ENCODE measurements around the gene SDK2.

SDK2 gene

GRCh38 chr17:73614256-73614655 is 30.0 kb downstream of the SDK2 start:
- CTCF ChIA-PET: no interaction called here
- TF ChIP-seq FOXM1 (IDR thresholded peaks at IDR 0.05; ENCODE audit: borderline replicate concordance): no peak
- TF ChIP-seq FOXA1 (IDR thresholded peaks at IDR 0.05): no peak
- TF ChIP-seq SP1 (IDR thresholded peaks at IDR 0.05): no peak
- no peak for TF ChIP-seq PKNOX1 (IDR thresholded peaks at IDR 0.05)
- no peak for TF ChIP-seq L3MBTL2 (conservative IDR thresholded peaks at IDR 0.05)
- TF ChIP-seq SUZ12 (IDR thresholded peaks at IDR 0.05): no peak
- no peak for TF ChIP-seq LEF1 (IDR thresholded peaks at IDR 0.05; ENCODE audit: borderline replicate concordance)
- TF ChIP-seq ZNF384 (IDR thresholded peaks at IDR 0.05): no peak
- no peak for TF ChIP-seq ARNT (IDR thresholded peaks at IDR 0.05)
- no peak for TF ChIP-seq HDGF (IDR thresholded peaks at IDR 0.05; ENCODE audit: borderline replicate concordance)
- TF ChIP-seq NFRKB (IDR thresholded peaks at IDR 0.05): no peak
- TF ChIP-seq FOXK2 (IDR thresholded peaks at IDR 0.05): no peak
- no peak for TF ChIP-seq CTBP1 (IDR thresholded peaks at IDR 0.05; ENCODE audit: borderline replicate concordance)
- TF ChIP-seq TARDBP (IDR thresholded peaks at IDR 0.05): no peak
- TF ChIP-seq BHLHE40 (IDR thresholded peaks at IDR 0.05; ENCODE audit: borderline replicate concordance): no peak
- TF ChIP-seq ELF4 (IDR thresholded peaks at IDR 0.05): no peak
- POLR2A ChIA-PET: no interaction called here
- DNase-seq (ENCODE audit: extremely low spot score): no peak

DNA sequence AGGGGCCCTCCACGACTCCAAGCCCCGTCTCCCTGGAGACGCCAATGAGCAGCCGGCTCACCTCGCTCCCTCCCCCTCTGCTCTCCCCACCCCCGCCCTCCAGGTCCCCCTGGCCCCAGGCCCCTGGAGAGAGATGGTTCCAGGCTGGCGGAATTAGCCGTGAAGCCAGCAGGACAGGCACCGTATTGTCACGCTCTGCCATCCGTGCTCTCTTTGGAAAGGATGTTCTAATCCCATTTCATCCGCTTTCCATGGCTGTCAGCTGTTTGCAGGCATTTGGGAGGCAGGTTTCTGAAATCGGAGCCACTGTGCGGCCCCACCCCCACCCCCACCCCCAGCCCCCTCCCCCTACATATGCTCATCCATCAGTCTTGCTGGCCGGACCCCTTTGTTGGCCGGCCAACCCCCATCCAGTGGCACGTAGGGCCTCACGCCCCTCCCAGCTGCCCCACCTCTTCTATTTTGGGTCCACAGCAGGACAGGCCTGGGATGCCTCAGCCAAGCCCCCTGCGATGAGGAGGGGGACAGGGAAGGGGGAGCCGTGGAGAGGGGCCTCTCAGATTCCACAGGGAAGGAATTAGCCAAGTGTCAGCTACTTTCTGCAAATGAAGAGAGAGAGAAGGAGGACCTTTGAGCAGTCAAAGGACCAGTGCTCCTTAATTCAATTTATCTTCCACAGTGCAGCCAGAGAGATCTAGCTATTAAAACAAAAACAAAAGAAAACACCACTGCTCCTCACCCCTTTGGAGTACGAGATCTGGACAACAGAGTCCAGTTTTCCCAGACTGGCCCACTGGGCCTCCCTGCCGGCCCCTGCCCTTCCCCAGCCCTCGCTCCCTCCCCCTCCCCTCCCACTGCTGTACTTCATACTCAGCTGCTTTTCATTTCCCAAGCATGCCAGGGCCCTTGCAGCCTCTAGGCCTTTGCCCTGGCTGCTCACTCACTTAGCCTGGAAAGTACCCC is 30.7 kb downstream of the SDK2 start:
- DNase-seq (ENCODE audit: extremely low spot score): no peak
- ChIA-PET POLR2A (no interaction called here), CTCF (interaction anchor here (0.6 kb wide), 1 partner anchor 146 kb away, joined by 3 read pairs; no protein-coding TSS in a partner anchor)
- no peak for TF ChIP-seq ARNT (IDR thresholded peaks at IDR 0.05)
- no peak for TF ChIP-seq FOXM1 (IDR thresholded peaks at IDR 0.05; ENCODE audit: borderline replicate concordance)
- TF ChIP-seq SP1 (IDR thresholded peaks at IDR 0.05): no peak
- TF ChIP-seq TARDBP (IDR thresholded peaks at IDR 0.05): no peak
- no peak for TF ChIP-seq LEF1 (IDR thresholded peaks at IDR 0.05; ENCODE audit: borderline replicate concordance)
- no peak for TF ChIP-seq HDGF (IDR thresholded peaks at IDR 0.05; ENCODE audit: borderline replicate concordance)
- no peak for TF ChIP-seq FOXA1 (IDR thresholded peaks at IDR 0.05)
- TF ChIP-seq ZNF384 (IDR thresholded peaks at IDR 0.05): no peak
- TF ChIP-seq PKNOX1 (IDR thresholded peaks at IDR 0.05): no peak
- TF ChIP-seq FOXK2 (IDR thresholded peaks at IDR 0.05): no peak

- TF ChIP-seq SUZ12 (IDR thresholded peaks at IDR 0.05): no peak
- TF ChIP-seq SP1 (IDR thresholded peaks at IDR 0.05): no peak
- no peak for TF ChIP-seq ZNF384 (IDR thresholded peaks at IDR 0.05)
- no peak for TF ChIP-seq FOXA1 (IDR thresholded peaks at IDR 0.05)
- TF ChIP-seq HDGF (IDR thresholded peaks at IDR 0.05; ENCODE audit: borderline replicate concordance): no peak
- TF ChIP-seq BHLHE40 (IDR thresholded peaks at IDR 0.05; ENCODE audit: borderline replicate concordance): no peak
- TF ChIP-seq L3MBTL2 (conservative IDR thresholded peaks at IDR 0.05): no peak
- TF ChIP-seq FOXM1 (IDR thresholded peaks at IDR 0.05; ENCODE audit: borderline replicate concordance): no peak
- TF ChIP-seq ARNT (IDR thresholded peaks at IDR 0.05): no peak
- no peak for TF ChIP-seq CTBP1 (IDR thresholded peaks at IDR 0.05; ENCODE audit: borderline replicate concordance)
- no peak for TF ChIP-seq PKNOX1 (IDR thresholded peaks at IDR 0.05)
- no peak for TF ChIP-seq NFRKB (IDR thresholded peaks at IDR 0.05)
- no peak for TF ChIP-seq ELF4 (IDR thresholded peaks at IDR 0.05)
- TF ChIP-seq LEF1 (IDR thresholded peaks at IDR 0.05; ENCODE audit: borderline replicate concordance): no peak
- no peak for TF ChIP-seq FOXK2 (IDR thresholded peaks at IDR 0.05)
- ChIA-PET POLR2A (no interaction called here), CTCF (no interaction called here)
- DNase-seq (ENCODE audit: extremely low spot score): no peak
Observed at GRCh38 chr17:73612031-73612472, 32.2 kb downstream of the SDK2 start.

DNA sequence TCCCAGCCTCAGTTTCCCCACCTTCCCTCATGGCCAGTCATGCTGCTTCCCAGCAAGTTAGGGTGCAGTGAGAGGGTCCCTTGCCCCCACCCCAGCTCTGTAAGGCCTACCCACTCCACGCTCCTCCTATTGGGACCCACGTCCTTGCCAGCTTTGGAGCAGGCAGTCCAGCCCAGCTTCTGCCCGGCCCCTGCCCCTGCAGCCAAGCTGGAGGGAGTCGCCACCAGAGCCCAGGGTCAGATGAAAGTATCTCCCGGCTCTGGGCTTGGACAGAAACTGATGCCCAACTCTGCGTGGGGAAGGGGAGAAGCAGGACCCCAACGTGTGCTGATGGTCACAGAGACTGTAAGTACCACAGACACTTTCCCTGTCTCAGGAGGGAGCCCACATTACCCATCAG is 32.6 kb downstream of the SDK2 start:
- DNase-seq (ENCODE audit: extremely low spot score): no peak
- ChIA-PET POLR2A (no interaction called here), CTCF (no interaction called here)
- TF ChIP-seq LEF1 (IDR thresholded peaks at IDR 0.05; ENCODE audit: borderline replicate concordance) (no peak), FOXM1 (IDR thresholded peaks at IDR 0.05; ENCODE audit: borderline replicate concordance) (no peak)

GRCh38 chr17:73610331-73610911 is 33.8 kb downstream of the SDK2 start:
- ChIA-PET POLR2A (no interaction called here), CTCF (no interaction called here)
- TF ChIP-seq ZNF384 (IDR thresholded peaks at IDR 0.05) (no peak), BHLHE40 (IDR thresholded peaks at IDR 0.05; ENCODE audit: borderline replicate concordance) (no peak), SUZ12 (IDR thresholded peaks at IDR 0.05) (no peak), LEF1 (IDR thresholded peaks at IDR 0.05; ENCODE audit: borderline replicate concordance) (no peak), ARNT (IDR thresholded peaks at IDR 0.05) (no peak), TARDBP (IDR thresholded peaks at IDR 0.05) (no peak), PKNOX1 (IDR thresholded peaks at IDR 0.05) (no peak), L3MBTL2 (conservative IDR thresholded peaks at IDR 0.05) (no peak), FOXK2 (IDR thresholded peaks at IDR 0.05) (no peak), SP1 (IDR thresholded peaks at IDR 0.05) (no peak), CTBP1 (IDR thresholded peaks at IDR 0.05; ENCODE audit: borderline replicate concordance) (no peak)
- DNase-seq (ENCODE audit: extremely low spot score): no peak
